Measurements from ENCODE around the gene TUBB4B. TPM values are rescaled to one million over a fixed set of nuclear protein-coding genes. Genes with fewer than 3 reads are reported as not detected.

The TUBB4B gene
- total RNA-seq, 8 experiments from 2014 or later: 57.6 to 372 (median 151) TPM

- 100% methylated on average over 1 to 2 of the region's 14 CpGs; no CpG with 5 or more reads in 8 of the 10 experiments for WGBS, 10 experiments
- in situ Hi-C loops (cut with MboI; ENCODE audit: low pct_unique_long_range_greater_than_20kb in 2 of 9, low sequenced_read_pairs in 9 of 9, unreplicated experiment in 9 of 9): loop anchor here in 1 of 9 experiments (25.0 kb wide), 1 partner anchor 119 kb away; the partner anchor contains the start of gene DPP7
Measured at GRCh38 chr9:137230705-137231371, 10.2 kb upstream of the TUBB4B start, which contains the start of gene SLC34A3. TSS of gene SLC34A3 (plus strand) at chr9:137230901. CDS start at chr9:137231703, 802 bp downstream.

GRCh38 chr9:137231372-137232039 lies 9.6 kb upstream of the TUBB4B start:
- Histone ChIP-seq H3K4me3 (no peak overlapping the region), H3K4me1 (replicated peaks in 1 of 2) (peaks cover 0 to 5% of the 10 kb centered on the region in 2 donors), H3K27ac (no peak overlapping the region)
- ATAC-seq (replicated peaks in 6 of 8): no peak
- in situ Hi-C loops (cut with MboI; ENCODE audit: low pct_unique_long_range_greater_than_20kb in 2 of 9, low sequenced_read_pairs in 9 of 9, unreplicated experiment in 9 of 9): loop anchor here in 1 of 9 experiments (25.0 kb wide), 1 partner anchor 119 kb away; the partner anchor contains the start of gene DPP7
- WGBS, 10 experiments: 60 to 87% methylated on average over 1 to 3 of the region's 23 CpGs; no CpG with 5 or more reads in 8 of the 10 experiments

More at GRCh38 chr9:137230705-137231371, 10.2 kb upstream of the TUBB4B start, which contains the start of gene SLC34A3:
- ATAC-seq (replicated peaks in 6 of 8): no peak
- H3K4me1 ChIP-seq (replicated peaks in 1 of 2): peaks cover 0 to under 1% of the 10 kb centered on the region in 2 donors
- no peak within 1 kb of the TSS for H3K27ac ChIP-seq
- no peak within 1 kb of the TSS for H3K4me3 ChIP-seq

GRCh38 chr9:137232101-137232500 lies 9.0 kb upstream of the TUBB4B start:
- Histone ChIP-seq H3K27ac (no peak overlapping the region), H3K4me1 (replicated peaks in 1 of 2) (peaks cover 5 to 11% of the 10 kb centered on the region in 2 donors), H3K4me3 (no peak overlapping the region)
- in situ Hi-C loops (cut with MboI; ENCODE audit: low pct_unique_long_range_greater_than_20kb in 2 of 9, low sequenced_read_pairs in 9 of 9, unreplicated experiment in 9 of 9): loop anchor here in 1 of 9 experiments (25.0 kb wide), 1 partner anchor 120 kb away; the partner anchor contains the start of gene DPP7
- 70% methylated on average over 5 of the region's 10 CpGs; no CpG with 5 or more reads in 9 of the 10 experiments for WGBS, 10 experiments
- no peak for ATAC-seq (replicated peaks in 6 of 8)

- no peak for ATAC-seq (replicated peaks in 6 of 8)
- Histone ChIP-seq H3K4me3 (no peak overlapping the region), H3K27ac (no peak overlapping the region), H3K4me1 (replicated peaks in 1 of 2) (peaks cover 5 to 13% of the 10 kb centered on the region in 2 donors)
- in situ Hi-C loops (cut with MboI; ENCODE audit: low pct_unique_long_range_greater_than_20kb in 2 of 9, low sequenced_read_pairs in 9 of 9, unreplicated experiment in 9 of 9): loop anchor here in 1 of 9 experiments (25.0 kb wide), 1 partner anchor 120 kb away; the partner anchor contains the start of gene DPP7
- 0 to 87% methylated on average over 1 to 3 of the region's 24 CpGs; no CpG with 5 or more reads in 8 of the 10 experiments for whole genome bisulfite sequencing, 10 experiments
Measured at GRCh38 chr9:137232510-137232909, 8.6 kb upstream of the TUBB4B start.

- Histone ChIP-seq H3K4me3 (no peak overlapping the region), H3K27ac (no peak overlapping the region), H3K4me1 (replicated peaks in 1 of 2) (peaks cover 5 to 13% of the 10 kb centered on the region in 2 donors)
- 50 to 60% methylated on average over 1 to 2 of the region's 40 CpGs; no CpG with 5 or more reads in 8 of the 10 experiments for whole genome bisulfite sequencing, 10 experiments
- in situ Hi-C loops (cut with MboI; ENCODE audit: low pct_unique_long_range_greater_than_20kb in 2 of 9, low sequenced_read_pairs in 9 of 9, unreplicated experiment in 9 of 9): loop anchor here in 1 of 9 experiments (25.0 kb wide), 1 partner anchor 121 kb away; the partner anchor contains the start of gene DPP7
- no peak for ATAC-seq (replicated peaks in 6 of 8)
Measured at GRCh38 chr9:137233143-137233980, 7.7 kb upstream of the TUBB4B start.

GRCh38 chr9:137234055-137234697 lies 6.9 kb upstream of the TUBB4B start:
- WGBS, 10 experiments: 60 to 82% (median 80%) methylated on average over 1 to 19 of the region's 40 CpGs; no CpG with 5 or more reads in 5 of the 10 experiments
- in situ Hi-C loops (cut with MboI; ENCODE audit: low pct_unique_long_range_greater_than_20kb in 2 of 9, low sequenced_read_pairs in 9 of 9, unreplicated experiment in 9 of 9): loop anchor here in 1 of 9 experiments (25.0 kb wide), 1 partner anchor 122 kb away; the partner anchor contains the start of gene DPP7
- no peak for ATAC-seq (replicated peaks in 6 of 8)
- peaks cover 5 to 14% of the 10 kb centered on the region in 2 donors for H3K4me1 ChIP-seq (replicated peaks in 1 of 2)
- no peak overlapping the region for H3K4me3 ChIP-seq
- H3K27ac ChIP-seq: no peak overlapping the region

GRCh38 chr9:137234758-137235423 lies 6.2 kb upstream of the TUBB4B start:
- H3K4me1 ChIP-seq (replicated peaks in 1 of 2): peaks cover 9 to 19% of the 10 kb centered on the region in 2 donors
- H3K27ac ChIP-seq: no peak overlapping the region
- in situ Hi-C loops (cut with MboI; ENCODE audit: low pct_unique_long_range_greater_than_20kb in 2 of 9, low sequenced_read_pairs in 9 of 9, unreplicated experiment in 9 of 9): loop anchor here in 1 of 9 experiments (25.0 kb wide), 1 partner anchor 123 kb away; the partner anchor contains the start of gene DPP7
- H3K4me3 ChIP-seq: no peak overlapping the region
- WGBS, 10 experiments: 80 to 90% (median 83%) methylated on average over 1 to 2 of the region's 18 CpGs; no CpG with 5 or more reads in 7 of the 10 experiments
- ATAC-seq (replicated peaks in 6 of 8): no peak

GRCh38 chr9:137235424-137236237 lies 5.5 kb upstream of the TUBB4B start:
- Histone ChIP-seq H3K4me1 (replicated peaks in 1 of 2) (peaks cover 9 to 19% of the 10 kb centered on the region in 2 donors), H3K4me3 (no peak overlapping the region), H3K27ac (no peak overlapping the region)
- 40 to 100% methylated on average over 1 to 2 of the region's 35 CpGs; no CpG with 5 or more reads in 8 of the 10 experiments for WGBS, 10 experiments
- ATAC-seq (replicated peaks in 6 of 8): no peak
- in situ Hi-C loops (cut with MboI; ENCODE audit: low pct_unique_long_range_greater_than_20kb in 2 of 9, low sequenced_read_pairs in 9 of 9, unreplicated experiment in 9 of 9): loop anchor here in 1 of 9 experiments (25.0 kb wide), 1 partner anchor 123 kb away; the partner anchor contains the start of gene DPP7

GRCh38 chr9:137236238-137236935 lies 4.7 kb upstream of the TUBB4B start:
- Histone ChIP-seq H3K4me1 (replicated peaks in 1 of 2) (peaks cover 9 to 19% of the 10 kb centered on the region in 2 donors), H3K4me3 (no peak overlapping the region), H3K27ac (peak overlapping the region in 1 of 2 donors; percentile 8)
- 0 to 40% methylated on average over 1 to 5 of the region's 31 CpGs; no CpG with 5 or more reads in 8 of the 10 experiments for WGBS, 10 experiments
- in situ Hi-C loops (cut with MboI; ENCODE audit: low pct_unique_long_range_greater_than_20kb in 2 of 9, low sequenced_read_pairs in 9 of 9, unreplicated experiment in 9 of 9): loop anchor here in 1 of 9 experiments (25.0 kb wide), 1 partner anchor 124 kb away; the partner anchor contains the start of gene DPP7
- ATAC-seq (replicated peaks in 6 of 8): peak; percentile 4 to 46 (median 21)

GRCh38 chr9:137236936-137237421 lies 4.1 kb upstream of the TUBB4B start:
- in situ Hi-C loops (cut with MboI; ENCODE audit: low pct_unique_long_range_greater_than_20kb in 2 of 9, low sequenced_read_pairs in 9 of 9, unreplicated experiment in 9 of 9): loop anchor here in 1 of 9 experiments (25.0 kb wide), 1 partner anchor 125 kb away; the partner anchor contains the start of gene DPP7
- no peak for ATAC-seq (replicated peaks in 6 of 8)
- 47% methylated on average over 3 of the region's 11 CpGs; no CpG with 5 or more reads in 9 of the 10 experiments for WGBS, 10 experiments
- H3K4me1 ChIP-seq (replicated peaks in 1 of 2): peaks cover 9 to 19% of the 10 kb centered on the region in 2 donors
- H3K4me3 ChIP-seq: no peak overlapping the region
- H3K27ac ChIP-seq: peak overlapping the region in 1 of 2 donors; percentile 8

All from motor neuron (in vitro differentiated cells).